Erythroblast (primary cell): ENCODE data around the gene F2RL2.

Experiments used
- GATA1 ChIP-seq: IDR thresholded peaks from 2 replicates; pipeline ENCODE4 v1.6.1; 2011; ENCODE audit warnings: low read depth, mild to moderate bottlenecking, control low read depth, low read length, moderate library complexity
- POLR2A ChIP-seq: IDR thresholded peaks from 2 replicates; pipeline ENCODE4 v1.6.1; 2011; ENCODE audit warnings: mild to moderate bottlenecking, low read length

GRCh38 chr5:76670508-76670907 is 47.3 kb upstream of the F2RL2 start:
- TF ChIP-seq POLR2A (no peak), GATA1 (no peak)
